Duodenal mucosa (tissue), 2 donors: ENCODE data around the gene CUL2.

Source experiments
- H3K27ac ChIP-seq: one replicate; pipeline ENCODE4 v1.7.0; 2013; ENCODE audit warnings: low read depth, low read length
- H3K27me3 ChIP-seq, 2 donors: one replicate each; pipeline ENCODE4 v1.7.0; 2013; ENCODE audit warnings: low read length in 2 of 2, control low read depth in 1 of 2; ENCODE audit not compliant: insufficient read depth in 2 of 2, control insufficient read depth in 1 of 2
- H3K36me3 ChIP-seq, 2 donors: one replicate each; pipeline ENCODE4 v1.7.0; 2013; ENCODE audit warnings: low read length in 2 of 2, control low read depth in 1 of 2; ENCODE audit not compliant: insufficient read depth in 2 of 2, control insufficient read depth in 1 of 2
- H3K4me1 ChIP-seq, 2 donors: one replicate each; pipeline ENCODE4 v1.7.0; 2013; ENCODE audit warnings: low read length in 2 of 2, control low read depth in 1 of 2; ENCODE audit not compliant: insufficient read depth in 2 of 2, control insufficient read depth in 1 of 2
- H3K4me3 ChIP-seq, 2 donors: one replicate each; pipeline ENCODE4 v1.7.0; 2013; ENCODE audit warnings: low read length in 2 of 2, low read depth in 1 of 2
- H3K9ac ChIP-seq, 2 donors: one replicate each; pipeline ENCODE4 v1.7.0; 2013; ENCODE audit warnings: low read length in 2 of 2, low read depth in 1 of 2
- H3K9me3 ChIP-seq, 2 donors: one replicate each; pipeline ENCODE4 v1.7.0; 2013; ENCODE audit warnings: low read length in 2 of 2, control low read depth in 1 of 2; ENCODE audit not compliant: control insufficient read depth in 1 of 2

The CUL2 gene

GRCh38 chr10:35006836-35007235 is 83.3 kb downstream of the CUL2 start:
- Histone ChIP-seq H3K27ac (no peak overlapping the region), H3K27me3 (no peaks in the 10 kb centered on the region), H3K9me3 (no peaks in the 10 kb centered on the region), H3K4me3 (no peak overlapping the region), H3K36me3 (peaks cover 10 to 33% of the 10 kb centered on the region in 2 donors), H3K4me1 (no peaks in the 10 kb centered on the region), H3K9ac (no peak overlapping the region)

- Histone ChIP-seq H3K36me3 (peaks cover 8 to 25% of the 10 kb centered on the region in 2 donors), H3K27me3 (no peaks in the 10 kb centered on the region), H3K27ac (no peak overlapping the region), H3K4me3 (no peak overlapping the region), H3K9ac (no peak overlapping the region), H3K4me1 (no peaks in the 10 kb centered on the region), H3K9me3 (no peaks in the 10 kb centered on the region)
Measured at GRCh38 chr10:35005868-35006267, 84.3 kb downstream of the CUL2 start.

- Histone ChIP-seq H3K27me3 (no peaks in the 10 kb centered on the region), H3K27ac (no peak overlapping the region), H3K4me3 (no peak overlapping the region), H3K9ac (no peak overlapping the region), H3K4me1 (no peaks in the 10 kb centered on the region), H3K9me3 (no peaks in the 10 kb centered on the region), H3K36me3 (peaks cover 8 to 13% of the 10 kb centered on the region in 2 donors)
Measured at GRCh38 chr10:35004651-35005050, 85.5 kb downstream of the CUL2 start.

- Histone ChIP-seq H3K27ac (no peak overlapping the region), H3K9me3 (no peaks in the 10 kb centered on the region), H3K36me3 (peaks cover 5 to 8% of the 10 kb centered on the region in 2 donors), H3K4me3 (no peak overlapping the region), H3K9ac (no peak overlapping the region), H3K4me1 (no peaks in the 10 kb centered on the region), H3K27me3 (no peaks in the 10 kb centered on the region)
Measured at GRCh38 chr10:35003906-35004305, 86.2 kb downstream of the CUL2 start.

GRCh38 chr10:35000936-35001335 is 89.2 kb downstream of the CUL2 start:
- Histone ChIP-seq H3K9ac (no peak overlapping the region), H3K9me3 (no peaks in the 10 kb centered on the region), H3K27ac (no peak overlapping the region)

GRCh38 chr10:34999532-34999931 is 90.6 kb downstream of the CUL2 start:
- Histone ChIP-seq H3K27me3 (no peaks in the 10 kb centered on the region), H3K9ac (no peak overlapping the region), H3K4me3 (no peak overlapping the region), H3K27ac (no peak overlapping the region), H3K9me3 (no peaks in the 10 kb centered on the region), H3K36me3 (no peaks in the 10 kb centered on the region), H3K4me1 (peaks cover 0 to 3% of the 10 kb centered on the region in 2 donors)

More at GRCh38 chr10:35000936-35001335, 89.2 kb downstream of the CUL2 start:
- H3K4me3 ChIP-seq = no peak overlapping the region
- H3K36me3 ChIP-seq = no peaks in the 10 kb centered on the region
- no peaks in the 10 kb centered on the region for H3K4me1 ChIP-seq
- H3K27me3 ChIP-seq = no peaks in the 10 kb centered on the region

- Histone ChIP-seq H3K9me3 (no peaks in the 10 kb centered on the region), H3K4me1 (peaks cover 0 to 4% of the 10 kb centered on the region in 2 donors), H3K27ac (no peak overlapping the region), H3K4me3 (no peak overlapping the region), H3K36me3 (no peaks in the 10 kb centered on the region), H3K27me3 (no peaks in the 10 kb centered on the region), H3K9ac (no peak overlapping the region)
Measured at GRCh38 chr10:34998940-34999339, 91.2 kb downstream of the CUL2 start.

- H3K4me1 ChIP-seq = peaks cover 0 to 4% of the 10 kb centered on the region in 2 donors
- H3K4me3 ChIP-seq = no peak overlapping the region
- H3K27ac ChIP-seq = no peak overlapping the region
- no peaks in the 10 kb centered on the region for H3K27me3 ChIP-seq
- no peaks in the 10 kb centered on the region for H3K9me3 ChIP-seq
- no peaks in the 10 kb centered on the region for H3K36me3 ChIP-seq
- H3K9ac ChIP-seq = no peak overlapping the region
Measured at GRCh38 chr10:34996843-34997242, 93.3 kb downstream of the CUL2 start.

- H3K27me3 ChIP-seq = no peaks in the 10 kb centered on the region
Measured at GRCh38 chr10:34995925-34996324, 94.2 kb downstream of the CUL2 start.

GRCh38 chr10:34994565-34995142 is 95.5 kb downstream of the CUL2 start:
- no peaks in the 10 kb centered on the region for H3K27me3 ChIP-seq
- H3K36me3 ChIP-seq = no peaks in the 10 kb centered on the region
- H3K9me3 ChIP-seq = no peaks in the 10 kb centered on the region
- peaks cover 0 to 4% of the 10 kb centered on the region in 2 donors for H3K4me1 ChIP-seq
- H3K4me3 ChIP-seq = no peak overlapping the region
- H3K9ac ChIP-seq = no peak overlapping the region
- no peak overlapping the region for H3K27ac ChIP-seq

More at GRCh38 chr10:34995925-34996324, 94.2 kb downstream of the CUL2 start:
- no peaks in the 10 kb centered on the region for H3K9me3 ChIP-seq
- no peak overlapping the region for H3K4me3 ChIP-seq
- H3K36me3 ChIP-seq = no peaks in the 10 kb centered on the region
- H3K27ac ChIP-seq = no peak overlapping the region
- H3K4me1 ChIP-seq = peaks cover 0 to 4% of the 10 kb centered on the region in 2 donors
- no peak overlapping the region for H3K9ac ChIP-seq
